RPMI7951 (cell line): Measurements from ENCODE around the gene OGFOD2. TPM values are rescaled to one million over a fixed set of nuclear protein-coding genes. Genes with fewer than 3 reads are reported as not detected.

Experiments used
- DNase-seq: peaks from one replicate; pipeline ENCODE4 v3.0.0-alpha.2; 2012; ENCODE audit warnings: low read depth
- total RNA-seq: library from RNA; depleted of rRNA; stranded (reverse); fragments of >200 nt; shearing (Covaris generic); gene quantifications from 2 replicates; pipeline ENCODE4 v1.2.3, GENCODE V29; 2014; rRNA removed

The OGFOD2 gene
- total RNA-seq, result 5.7 and 8.4 TPM in 2 replicates

GRCh38 chr12:122974892-122975789 lies at the start of gene OGFOD2:
OGFOD2 (plus strand) TSS chr12:122975244; CDS start chr12:122975252, 8 bp downstream.
- DNase-seq, result peak; percentile 86

GRCh38 chr12:122927756-122928403 lies 47.2 kb upstream of the OGFOD2 start:
- DNase-seq, result no peak

- no peak for DNase-seq
Measured at GRCh38 chr12:122928404-122929147, 46.5 kb upstream of the OGFOD2 start.

- no peak for DNase-seq
Measured at GRCh38 chr12:122929148-122929538, 45.9 kb upstream of the OGFOD2 start.

- no peak for DNase-seq
Measured at GRCh38 chr12:122929812-122930211, 45.2 kb upstream of the OGFOD2 start.

- no peak for DNase-seq
Measured at GRCh38 chr12:122932207-122932606, 42.8 kb upstream of the OGFOD2 start.

GRCh38 chr12:122934722-122935121 lies 40.3 kb upstream of the OGFOD2 start:
- no peak for DNase-seq

GRCh38 chr12:122935318-122935717 lies 39.7 kb upstream of the OGFOD2 start:
- no peak for DNase-seq

GRCh38 chr12:122937622-122938091 lies 37.4 kb upstream of the OGFOD2 start:
- DNase-seq, result peak; percentile 49

GRCh38 chr12:122939125-122939524 lies 35.9 kb upstream of the OGFOD2 start:
- DNase-seq, result no peak

- DNase-seq, result peak; percentile 56
Measured at GRCh38 chr12:122941351-122941750, 33.7 kb upstream of the OGFOD2 start.

- DNase-seq, result peak; percentile 69
Measured at GRCh38 chr12:122942637-122943036, 32.4 kb upstream of the OGFOD2 start.

- peak; percentile 28 for DNase-seq
Measured at GRCh38 chr12:122943196-122943595, 31.8 kb upstream of the OGFOD2 start.

- DNase-seq, result peak; percentile 99
Measured at GRCh38 chr12:122944605-122945592, 30.1 kb upstream of the OGFOD2 start.

- DNase-seq, result peak; percentile 100
Measured at GRCh38 chr12:122946690-122947341, 28.2 kb upstream of the OGFOD2 start.

- DNase-seq, result peak; percentile 38
Measured at GRCh38 chr12:122947352-122947792, 27.7 kb upstream of the OGFOD2 start.

- DNase-seq, result no peak
Measured at GRCh38 chr12:122948605-122949004, 26.4 kb upstream of the OGFOD2 start.

- no peak for DNase-seq
Measured at GRCh38 chr12:122949405-122949804, 25.6 kb upstream of the OGFOD2 start.

GRCh38 chr12:122949816-122950675 lies 25.0 kb upstream of the OGFOD2 start:
- DNase-seq, result no peak
